GM12874 (cell line): ENCODE results near the gene SPIRE2.

ENCODE experiments used
- CTCF ChIP-seq: IDR thresholded peaks from 2 replicates; pipeline ENCODE4 v1.5.1; 2011; ENCODE audit warnings: low read depth, mild to moderate bottlenecking, control low read depth, low read length, moderate library complexity; ENCODE audit not compliant: insufficient read depth

Gene SPIRE2

DNA sequence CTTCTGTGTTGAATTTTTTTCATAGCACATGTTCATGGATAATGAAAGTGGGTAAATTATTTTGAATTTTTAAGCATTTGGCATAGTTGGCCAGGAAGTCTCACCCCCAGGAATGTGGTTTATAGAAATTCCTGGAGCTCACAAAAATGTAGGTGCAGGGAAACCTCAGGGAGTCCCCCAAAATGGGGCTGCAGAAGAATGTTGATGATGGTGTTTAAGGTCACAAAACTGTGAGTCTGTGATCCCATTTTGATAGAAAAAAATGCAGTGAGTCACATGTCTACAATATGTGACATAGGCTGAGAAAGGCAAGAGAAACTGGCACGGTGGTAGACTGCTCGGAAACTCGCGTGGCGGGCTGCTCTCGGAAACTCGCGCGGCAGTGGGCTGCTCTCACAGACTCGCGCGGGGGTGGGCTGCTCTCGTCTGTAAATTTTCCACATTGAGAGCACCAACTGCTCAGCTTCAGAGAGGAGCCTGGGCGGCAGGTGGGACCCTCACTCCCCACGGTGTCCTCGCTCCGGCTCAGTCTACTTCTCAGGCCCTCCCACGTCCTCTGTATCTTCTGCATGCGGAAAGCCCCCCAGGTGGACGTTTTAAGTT, 71.7 kb downstream of the SPIRE2 start:
- TF ChIP-seq CTCF: no peak

DNA sequence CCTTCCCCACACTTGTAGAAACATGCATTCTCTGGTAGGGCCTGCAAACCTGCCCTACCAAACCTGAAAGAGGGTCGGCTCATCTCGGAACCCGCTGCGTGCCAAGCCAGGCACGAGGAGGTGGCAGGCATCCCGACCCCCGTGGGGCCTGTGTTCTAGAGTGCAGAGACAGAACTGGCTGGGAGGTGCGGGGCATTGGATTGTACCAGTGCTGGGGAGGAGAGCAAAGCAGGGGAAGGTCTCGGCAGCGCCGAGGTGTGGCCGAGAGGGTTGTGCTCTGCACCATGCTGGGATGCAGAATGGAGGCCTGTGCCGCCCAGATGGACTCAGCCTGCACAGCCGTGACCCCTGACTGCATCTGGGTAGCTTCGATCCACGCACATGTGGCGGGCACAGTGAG, 72.6 kb downstream of the SPIRE2 start:
- TF ChIP-seq CTCF: no peak

- TF ChIP-seq CTCF: no peak
These were observed 74.7 kb downstream of the SPIRE2 start for GRCh38 chr16:89902980-89903379.

- no peak for TF ChIP-seq CTCF
These were observed 75.7 kb downstream of the SPIRE2 start for GRCh38 chr16:89903908-89904515.

GRCh38 chr16:89904606-89905510, 76.6 kb downstream of the SPIRE2 start:
- no peak for TF ChIP-seq CTCF

- no peak for TF ChIP-seq CTCF
These were observed 77.3 kb downstream of the SPIRE2 start for GRCh38 chr16:89905511-89906139.
